Keratinocyte (primary cell): ENCODE results near the gene QPRT. TPM values are rescaled to one million over a fixed set of nuclear protein-coding genes. Genes with fewer than 3 reads are reported as not detected.
"Not testable (repeated sequence)": the region's sequence is repeated elsewhere in the genome, so short reads cannot be mapped to it uniquely, and the experiment has no call there.

Source experiments
- DNase-seq: peaks from one replicate; pipeline ENCODE4 v3.0.0-alpha.2; 2011; ENCODE audit warnings: low read depth, missing footprints, low spot score
- FAIRE-seq: peaks from 2 replicates; lab custom pipeline; 2011; peaks lifted over from hg19 to GRCh38; lab: Jason Lieb, UNC
- H2AFZ ChIP-seq: 2 replicates; pipeline ENCODE4 v1.6.0; 2012; ENCODE audit warnings: low read length, control low read depth, inconsistent platforms; ENCODE audit not compliant: control insufficient read depth
- H3K27ac ChIP-seq: 2 replicates; pipeline ENCODE4 v1.5.1; 2011; ENCODE audit warnings: low read length; ENCODE audit not compliant: control insufficient read depth, insufficient read depth
- H3K27me3 ChIP-seq: 3 replicates; pipeline ENCODE4 v1.6.0; 2011; ENCODE audit warnings: low read length; ENCODE audit not compliant: control insufficient read depth, insufficient read depth; ENCODE audit errors: extremely low read depth
- H3K36me3 ChIP-seq, 2 experiments: 2 replicates in 1 of 2; 3 replicates in 1 of 2; pipeline ENCODE4 v1.5.1; 2011; ENCODE audit warnings: low read length in 2 of 2, mild to moderate bottlenecking in 1 of 2; ENCODE audit not compliant: control insufficient read depth in 2 of 2, insufficient read depth in 2 of 2; ENCODE audit errors: extremely low read depth in 1 of 2
- H3K4me1 ChIP-seq: 3 replicates; pipeline ENCODE4 v1.5.1; 2011; ENCODE audit warnings: low read length; ENCODE audit not compliant: control insufficient read depth, insufficient read depth; ENCODE audit errors: extremely low read depth
- H3K4me2 ChIP-seq: 3 replicates; pipeline ENCODE4 v1.6.0; 2011; ENCODE audit warnings: low read depth, low read length; ENCODE audit not compliant: control insufficient read depth, insufficient read depth; ENCODE audit errors: extremely low read depth
- H3K4me3 ChIP-seq, 3 experiments: fragments of 200-600 bp in 1 of 3; sonication (generic) in 1 of 3; 2 replicates in 2 of 3; 3 replicates in 1 of 3; pipeline ENCODE4 v1.5.1; 2011 to 2016; ENCODE audit warnings: low read length in 3 of 3, mild to moderate bottlenecking in 3 of 3, control low read depth in 2 of 3, inconsistent platforms in 1 of 3, low read depth in 1 of 3, mixed read lengths in 1 of 3, mixed run types in 1 of 3, moderate library complexity in 1 of 3; ENCODE audit not compliant: control insufficient read depth in 2 of 3, insufficient read depth in 2 of 3; ENCODE audit errors: extremely low read depth in 1 of 3
- H3K79me2 ChIP-seq: 2 replicates; pipeline ENCODE4 v1.6.0; 2012; ENCODE audit warnings: low read length; ENCODE audit not compliant: control insufficient read depth, insufficient read depth
- H3K9ac ChIP-seq: 3 replicates; pipeline ENCODE4 v1.6.0; 2011; ENCODE audit warnings: low read length; ENCODE audit not compliant: control insufficient read depth, insufficient read depth; ENCODE audit errors: extremely low read depth
- H3K9me1 ChIP-seq: 3 replicates; pipeline ENCODE4 v1.6.0; 2011; ENCODE audit warnings: low read length; ENCODE audit not compliant: control insufficient read depth, insufficient read depth; ENCODE audit errors: extremely low read depth
- H3K9me3 ChIP-seq: 2 replicates; pipeline ENCODE4 v1.5.1; 2012; ENCODE audit warnings: low read depth, low read length; ENCODE audit not compliant: control insufficient read depth
- H4K20me1 ChIP-seq: 3 replicates; pipeline ENCODE4 v1.6.0; 2011; ENCODE audit warnings: low read length; ENCODE audit not compliant: control insufficient read depth, insufficient read depth; ENCODE audit errors: extremely low read depth
- EZH2 ChIP-seq: IDR thresholded peaks from one replicate; pipeline ENCODE4 v1.6.1; 2012; ENCODE audit warnings: inconsistent platforms, mild to moderate bottlenecking, low read length, moderate library complexity
- dilution Hi-C: fragments of 300-500 bp; cut with MboI; formaldehyde crosslinking; loops from one replicate; pipeline ENCODE4 v1.7.0; 2020; ENCODE audit warnings: low sequenced_read_pairs; ENCODE audit not compliant: extremely low pct_ligation_motif_present
- polyA plus RNA-seq, 5 experiments: library from polyadenylated mRNA; depleted of rRNA in 3 of 5; stranded (reverse) in 3 of 5; stranded (forward) in 1 of 5; unstranded in 1 of 5; fragments of >200 nt; gene quantifications; 1 replicate in 1 of 5; 2 replicates in 3 of 5; 3 replicates in 1 of 5; pipeline versions ENCODE4 v1.2.1 to v1.2.3, GENCODE V29; 2011 to 2012; ENCODE audit warnings: missing spikeins in 2 of 5, low read depth in 1 of 5, low replicate concordance in 1 of 5
- TF ChIP-seq, protein P1 (sequence below), 3 experiments: IDR thresholded peaks in 1 of 3; conservative IDR thresholded peaks in 1 of 3; optimal IDR thresholded peaks in 1 of 3; 2 replicates in 2 of 3; 3 replicates in 1 of 3; pipeline versions ENCODE3 to v1.5.1; 2011; ENCODE audit warnings: low read length in 3 of 3, mild to moderate bottlenecking in 3 of 3, moderate library complexity in 2 of 3, control low read depth in 1 of 3, inconsistent platforms in 1 of 3; ENCODE audit not compliant: insufficient read depth in 2 of 3; ENCODE audit errors: extremely low read depth in 1 of 3

The QPRT gene
- polyA plus RNA-seq, 1 donor (not counting 4 experiments of a cell fraction or from before 2014, with no cell fraction given) = 8.8 TPM

GRCh38 chr16:29694384-29695195, 15.6 kb downstream of the QPRT start:
- no peaks in the 10 kb centered on the region for H3K27me3 ChIP-seq
- H2AFZ ChIP-seq = no peak overlapping the region
- DNase-seq (no peak), FAIRE-seq (no peak)
- H3K4me1 ChIP-seq = no peaks in the 10 kb centered on the region
- H3K79me2 ChIP-seq = no peaks in the 10 kb centered on the region
- H3K27ac ChIP-seq = no peak overlapping the region
- dilution Hi-C loops = no loop called here
- no peaks in the 10 kb centered on the region for H3K36me3 ChIP-seq
- H3K9me3 ChIP-seq = no peaks in the 10 kb centered on the region
- H3K9ac ChIP-seq = no peak overlapping the region
- H4K20me1 ChIP-seq = no peaks in the 10 kb centered on the region
- H3K4me3 ChIP-seq = no peak overlapping the region
- H3K9me1 ChIP-seq = no peaks in the 10 kb centered on the region
- TF ChIP-seq EZH2 = no peak
- TF ChIP-seq, protein P1, sequence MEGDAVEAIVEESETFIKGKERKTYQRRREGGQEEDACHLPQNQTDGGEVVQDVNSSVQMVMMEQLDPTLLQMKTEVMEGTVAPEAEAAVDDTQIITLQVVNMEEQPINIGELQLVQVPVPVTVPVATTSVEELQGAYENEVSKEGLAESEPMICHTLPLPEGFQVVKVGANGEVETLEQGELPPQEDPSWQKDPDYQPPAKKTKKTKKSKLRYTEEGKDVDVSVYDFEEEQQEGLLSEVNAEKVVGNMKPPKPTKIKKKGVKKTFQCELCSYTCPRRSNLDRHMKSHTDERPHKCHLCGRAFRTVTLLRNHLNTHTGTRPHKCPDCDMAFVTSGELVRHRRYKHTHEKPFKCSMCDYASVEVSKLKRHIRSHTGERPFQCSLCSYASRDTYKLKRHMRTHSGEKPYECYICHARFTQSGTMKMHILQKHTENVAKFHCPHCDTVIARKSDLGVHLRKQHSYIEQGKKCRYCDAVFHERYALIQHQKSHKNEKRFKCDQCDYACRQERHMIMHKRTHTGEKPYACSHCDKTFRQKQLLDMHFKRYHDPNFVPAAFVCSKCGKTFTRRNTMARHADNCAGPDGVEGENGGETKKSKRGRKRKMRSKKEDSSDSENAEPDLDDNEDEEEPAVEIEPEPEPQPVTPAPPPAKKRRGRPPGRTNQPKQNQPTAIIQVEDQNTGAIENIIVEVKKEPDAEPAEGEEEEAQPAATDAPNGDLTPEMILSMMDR (optimal IDR thresholded peaks at IDR 0.05 in 1 of 3, IDR thresholded peaks at IDR 0.05 in 1 of 3, conservative IDR thresholded peaks at IDR 0.05 in 1 of 3; ENCODE audit: extremely low read depth in 1 of 3, insufficient read depth in 2 of 3, low read length in 3 of 3) = no peak
- no peak overlapping the region for H3K4me2 ChIP-seq

GRCh38 chr16:29695675-29696074, 16.7 kb downstream of the QPRT start:
- H2AFZ ChIP-seq, H3K4me3 ChIP-seq, H3K4me1 ChIP-seq, DNase-seq, FAIRE-seq, H3K27me3 ChIP-seq, H3K27ac ChIP-seq, H4K20me1 ChIP-seq, H3K9ac ChIP-seq, H3K36me3 ChIP-seq, H3K4me2 ChIP-seq, H3K79me2 ChIP-seq, H3K9me1 ChIP-seq, dilution Hi-C loops, H3K9me3 ChIP-seq: not testable (repeated sequence)
